Left ventricle myocardium inferior (tissue), 1 donor: Measurements from ENCODE around the gene CC2D1B. TPM values are rescaled to one million over a fixed set of nuclear protein-coding genes. Genes with fewer than 3 reads are reported as not detected.
"Not testable (repeated sequence)": the region's sequence is repeated elsewhere in the genome, so short reads cannot be mapped to it uniquely, and the experiment has no call there.

Source experiments
- DNase-seq: peaks from one replicate; pipeline ENCODE4 v3.0.0-alpha.2; 2020
- H3K27ac ChIP-seq: fragments of 200-600 bp; replicated peaks from 2 replicates; pipeline ENCODE4 v1.8.0; 2021
- H3K27me3 ChIP-seq: fragments of 200-600 bp; 2 replicates; pipeline ENCODE4 v1.8.0; 2021; ENCODE audit warnings: low read depth
- H3K36me3 ChIP-seq: fragments of 200-600 bp; 2 replicates; pipeline ENCODE4 v1.8.0; 2021
- H3K4me1 ChIP-seq: fragments of 200-600 bp; 2 replicates; pipeline ENCODE4 v1.8.0; 2021
- H3K4me3 ChIP-seq: fragments of 200-600 bp; 2 replicates; pipeline ENCODE4 v1.8.0; 2021; ENCODE audit warnings: mild to moderate bottlenecking, moderate library complexity
- H3K9me3 ChIP-seq: fragments of 200-600 bp; replicated peaks from 2 replicates; pipeline ENCODE4 v1.8.0; 2021
- CTCF ChIP-seq: fragments of 200-600 bp; IDR thresholded peaks from 2 replicates; pipeline ENCODE4 v1.8.0; 2021; ENCODE audit warnings: antibody characterized with exemption, mild to moderate bottlenecking, borderline replicate concordance
- intact Hi-C: fragments of 100-400 bp; cut with micrococcal nuclease; formaldehyde crosslinking; loops from one replicate; pipeline ENCODE4 v1.11.0; 2022
- total RNA-seq: library from RNA; stranded (reverse); fragmentation: NEBNext Ultra II Directional; extraction: Animal tissue kit (Norgen Biotek cat#: 25700); gene quantifications from one replicate; pipeline ENCODE4 v1.2.1, GENCODE V29; 2021
- donor health status: DM: no; HTN: yes; CAD: no; lungs with severe emphysema.

CC2D1B gene
- total RNA-seq, 1 donor from 2014 or later = 15.3 TPM

- no peak overlapping the region for H3K27ac ChIP-seq
- no peak for TF ChIP-seq CTCF
- DNase-seq = no peak
- no peak overlapping the region for H3K4me3 ChIP-seq
- no peaks in the 10 kb centered on the region for H3K36me3 ChIP-seq
- no peaks in the 10 kb centered on the region for H3K9me3 ChIP-seq
- H3K4me1 ChIP-seq = no peaks in the 10 kb centered on the region
- H3K27me3 ChIP-seq = no peaks in the 10 kb centered on the region
- intact Hi-C loops = no loop called here
Observed at GRCh38 chr1:52386458-52386857, 20.5 kb upstream of the CC2D1B start.

- TF ChIP-seq CTCF = no peak
- Histone ChIP-seq H3K36me3 (no peaks in the 10 kb centered on the region), H3K9me3 (no peaks in the 10 kb centered on the region), H3K4me1 (no peaks in the 10 kb centered on the region), H3K27ac (no peak overlapping the region), H3K27me3 (no peaks in the 10 kb centered on the region), H3K4me3 (no peak overlapping the region)
- DNase-seq = no peak
- intact Hi-C loops = no loop called here
Observed at GRCh38 chr1:52385376-52385775, 19.4 kb upstream of the CC2D1B start.

GRCh38 chr1:52369851-52370250 lies 3.8 kb upstream of the CC2D1B start:
- peaks cover 16% of the 10 kb centered on the region for H3K4me1 ChIP-seq
- DNase-seq, H3K27me3 ChIP-seq, H3K9me3 ChIP-seq, H3K36me3 ChIP-seq, intact Hi-C loops, H3K27ac ChIP-seq, H3K4me3 ChIP-seq: not testable (repeated sequence)

- Histone ChIP-seq H3K27ac (peak overlapping the region; percentile 35), H3K9me3 (no peaks in the 10 kb centered on the region), H3K4me1 (peaks cover 26% of the 10 kb centered on the region), H3K36me3 (no peaks in the 10 kb centered on the region), H3K4me3 (peak overlapping the region; percentile 61), H3K27me3 (no peaks in the 10 kb centered on the region)
- TF ChIP-seq CTCF = peak; percentile 25
- intact Hi-C loops = no loop called here
- peak; percentile 31 for DNase-seq
Observed at GRCh38 chr1:52368383-52369172, 2.6 kb upstream of the CC2D1B start.

- intact Hi-C loops = no loop called here
- H3K9me3 ChIP-seq = no peaks in the 10 kb centered on the region
- no peak for TF ChIP-seq CTCF
Observed at GRCh38 chr1:52367272-52367671, 1.3 kb upstream of the CC2D1B start.

GRCh38 chr1:52366517-52366827 lies 467 bp upstream of the CC2D1B start:
- H3K9me3 ChIP-seq = no peaks in the 10 kb centered on the region
- H3K36me3 ChIP-seq = peaks cover 16% of the 10 kb centered on the region
- H3K4me3 ChIP-seq = peak overlapping the region; percentile 99
- peak overlapping the region; percentile 94 for H3K27ac ChIP-seq
- no peaks in the 10 kb centered on the region for H3K27me3 ChIP-seq
- TF ChIP-seq CTCF = no peak
- intact Hi-C loops = no loop called here
- H3K4me1 ChIP-seq = peaks cover 26% of the 10 kb centered on the region
- DNase-seq = no peak

More at GRCh38 chr1:52367272-52367671, 1.3 kb upstream of the CC2D1B start:
- Histone ChIP-seq H3K4me1 (peaks cover 26% of the 10 kb centered on the region), H3K4me3 (no peak overlapping the region), H3K27ac (no peak overlapping the region), H3K36me3 (peaks cover 8% of the 10 kb centered on the region), H3K27me3 (no peaks in the 10 kb centered on the region)
- no peak for DNase-seq
